GM19240 (cell line): ENCODE measurements around the gene GCSAM.

Experiments used
- DNase-seq: peaks from one replicate; pipeline ENCODE4 v3.0.0; 2011; ENCODE audit warnings: low spot score; ENCODE audit not compliant: insufficient read length

Gene GCSAM

DNA sequence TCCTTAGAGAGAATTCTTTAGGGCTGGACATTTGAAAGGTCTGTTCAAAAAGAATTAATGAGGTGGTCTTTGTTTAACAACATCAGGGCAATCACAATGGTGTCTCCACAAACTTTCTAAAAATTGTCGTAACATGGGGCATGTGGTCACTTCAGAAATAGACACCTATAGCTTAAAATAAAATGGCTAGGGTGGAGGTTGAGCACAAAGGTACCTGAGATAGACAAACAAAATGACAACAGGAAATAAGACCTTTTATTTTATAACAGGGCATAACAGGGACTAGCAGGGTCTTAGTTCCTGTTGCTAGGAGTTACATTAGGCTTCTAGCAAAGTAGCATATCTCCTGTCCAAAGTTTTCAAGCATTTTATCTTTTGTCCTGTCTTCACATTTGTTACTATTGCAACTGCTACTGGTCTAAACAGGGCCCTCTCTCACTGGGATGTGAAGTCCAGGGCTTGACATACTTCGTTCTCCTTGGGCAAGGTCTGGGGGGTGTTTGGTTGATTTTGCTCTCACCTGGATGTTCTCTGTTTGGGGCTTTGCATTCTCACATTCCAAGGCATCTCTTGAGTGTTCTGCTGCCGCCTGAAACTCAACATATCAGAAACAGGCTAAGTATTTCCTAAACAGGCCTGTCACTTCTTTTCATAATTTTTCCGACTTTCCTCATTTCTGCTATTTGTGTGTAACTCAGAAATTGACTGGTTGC is 3.0 kb downstream of the GCSAM start:
- DNase-seq = no peak

- no peak for DNase-seq
Observed at GRCh38 chr3:112128843-112129727, 4.0 kb downstream of the GCSAM start.

DNA sequence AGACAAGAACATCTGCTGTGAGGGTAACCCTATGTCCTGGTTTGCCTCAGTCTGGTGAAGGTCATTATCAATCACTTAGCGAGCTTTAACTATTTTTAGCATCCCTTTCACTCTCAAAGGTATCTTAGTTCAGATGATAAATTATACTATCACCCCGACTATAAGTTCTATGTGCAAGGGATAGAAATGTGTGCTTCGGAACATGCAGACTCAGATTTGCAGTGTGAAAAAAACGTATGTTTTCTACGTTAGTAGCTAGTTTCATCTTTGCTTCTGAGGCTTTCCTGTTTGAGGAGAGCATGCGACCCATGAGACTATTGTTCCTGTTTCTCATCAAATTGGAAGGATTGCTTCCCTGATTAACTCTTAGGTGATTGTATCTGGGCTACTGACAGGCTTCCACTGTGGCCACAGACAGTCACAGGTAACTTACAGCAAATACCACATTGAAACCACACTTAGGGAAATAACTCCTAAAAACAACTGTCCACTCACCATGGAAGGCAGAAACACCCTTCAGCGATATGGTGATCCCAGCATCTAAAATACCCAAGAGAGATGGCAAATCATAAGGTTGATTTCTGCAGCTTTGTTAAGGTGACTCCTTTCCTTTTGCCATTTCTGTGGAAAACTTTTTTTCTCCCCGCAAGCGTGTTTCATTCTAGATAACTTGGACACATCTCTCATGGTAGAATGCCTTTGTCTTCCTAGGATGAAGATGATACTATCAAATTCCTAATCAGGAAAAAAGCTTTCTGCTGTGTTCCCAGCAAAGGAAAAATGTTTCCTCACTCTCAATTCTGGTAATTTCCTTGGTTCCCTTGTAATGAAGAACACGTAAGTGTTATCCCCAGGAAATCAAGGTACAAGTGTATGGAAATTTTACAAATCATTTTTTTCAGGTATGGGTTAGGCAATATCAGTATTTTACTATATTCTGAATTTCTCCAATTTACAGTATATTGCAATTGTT is 5.2 kb downstream of the GCSAM start:
- no peak for DNase-seq

- no peak for DNase-seq
Observed at GRCh38 chr3:112126511-112126911, 6.5 kb downstream of the GCSAM start.

DNA sequence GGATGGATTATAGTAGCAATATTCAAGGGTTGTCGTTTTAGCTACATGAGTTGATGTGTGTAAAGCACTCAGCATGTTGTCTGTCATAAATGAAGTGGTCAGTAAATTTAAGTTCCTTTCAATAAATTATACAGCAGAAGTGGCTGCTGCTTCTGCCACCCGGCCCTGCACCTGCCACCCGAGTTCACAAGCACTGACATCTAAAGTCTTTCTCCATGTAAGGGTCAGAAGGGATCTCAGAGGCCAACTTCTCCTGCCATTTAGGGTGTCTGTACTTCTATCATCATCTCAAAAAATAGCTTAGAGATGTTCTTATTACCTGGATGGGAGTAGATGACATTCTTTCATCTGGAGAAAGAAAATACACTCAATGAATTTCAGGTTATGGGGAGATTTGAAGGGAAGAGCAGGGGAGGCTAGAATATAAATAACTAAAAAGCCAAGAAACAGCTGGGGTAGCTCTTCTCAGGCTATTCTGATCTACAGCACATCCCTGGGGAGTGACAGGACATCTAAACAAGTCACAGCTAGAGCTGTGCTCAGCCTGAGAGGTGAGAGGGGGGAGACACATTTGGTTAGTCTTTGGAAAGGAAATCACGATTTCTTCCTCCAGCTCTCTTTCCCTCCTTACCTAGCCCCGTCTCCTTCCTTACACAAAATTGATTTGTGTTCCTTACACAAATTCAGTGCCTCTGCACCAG is 8.0 kb downstream of the GCSAM start:
- DNase-seq = no peak

DNA sequence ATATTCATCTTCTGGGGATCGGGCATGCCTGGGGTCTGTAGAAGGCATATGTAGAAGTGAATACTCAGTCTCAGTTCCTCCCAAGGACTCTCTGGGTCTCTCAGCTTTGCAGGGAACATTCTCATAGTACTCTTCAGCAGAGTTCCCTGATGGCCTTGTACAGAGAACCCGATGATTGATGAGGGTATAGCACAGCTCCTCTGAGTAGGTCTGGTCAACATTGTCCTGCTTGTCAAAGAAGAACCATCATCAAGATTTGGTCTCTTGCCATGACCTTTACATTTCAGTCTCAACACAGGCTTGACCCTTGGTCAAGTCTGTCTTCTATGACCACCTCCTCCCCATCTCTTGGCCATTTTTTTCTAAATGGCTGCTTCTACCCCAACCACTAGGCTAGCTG is 9.5 kb downstream of the GCSAM start:
- DNase-seq = no peak

DNA sequence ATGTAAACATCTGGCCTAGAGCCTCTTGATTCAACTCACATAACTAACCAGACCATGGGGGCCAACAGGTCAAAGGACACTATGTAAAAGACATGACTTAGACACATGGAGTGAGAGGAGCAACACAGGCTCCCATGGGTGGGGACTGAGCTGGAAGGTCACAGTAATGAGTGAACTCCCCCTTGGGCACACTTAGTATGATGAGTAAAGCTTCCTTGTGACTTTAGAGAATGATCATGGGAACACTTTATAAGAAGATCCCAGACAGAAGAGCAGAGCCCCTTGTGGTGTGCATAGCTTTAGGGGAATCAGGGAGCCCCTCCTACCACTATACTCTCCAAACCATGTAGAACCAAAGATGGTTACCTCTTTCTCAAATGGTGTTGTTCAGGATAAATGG is 10.2 kb downstream of the GCSAM start:
- no peak for DNase-seq

- DNase-seq = no peak
Observed at GRCh38 chr3:112121577-112122547, 11.2 kb downstream of the GCSAM start.

DNA sequence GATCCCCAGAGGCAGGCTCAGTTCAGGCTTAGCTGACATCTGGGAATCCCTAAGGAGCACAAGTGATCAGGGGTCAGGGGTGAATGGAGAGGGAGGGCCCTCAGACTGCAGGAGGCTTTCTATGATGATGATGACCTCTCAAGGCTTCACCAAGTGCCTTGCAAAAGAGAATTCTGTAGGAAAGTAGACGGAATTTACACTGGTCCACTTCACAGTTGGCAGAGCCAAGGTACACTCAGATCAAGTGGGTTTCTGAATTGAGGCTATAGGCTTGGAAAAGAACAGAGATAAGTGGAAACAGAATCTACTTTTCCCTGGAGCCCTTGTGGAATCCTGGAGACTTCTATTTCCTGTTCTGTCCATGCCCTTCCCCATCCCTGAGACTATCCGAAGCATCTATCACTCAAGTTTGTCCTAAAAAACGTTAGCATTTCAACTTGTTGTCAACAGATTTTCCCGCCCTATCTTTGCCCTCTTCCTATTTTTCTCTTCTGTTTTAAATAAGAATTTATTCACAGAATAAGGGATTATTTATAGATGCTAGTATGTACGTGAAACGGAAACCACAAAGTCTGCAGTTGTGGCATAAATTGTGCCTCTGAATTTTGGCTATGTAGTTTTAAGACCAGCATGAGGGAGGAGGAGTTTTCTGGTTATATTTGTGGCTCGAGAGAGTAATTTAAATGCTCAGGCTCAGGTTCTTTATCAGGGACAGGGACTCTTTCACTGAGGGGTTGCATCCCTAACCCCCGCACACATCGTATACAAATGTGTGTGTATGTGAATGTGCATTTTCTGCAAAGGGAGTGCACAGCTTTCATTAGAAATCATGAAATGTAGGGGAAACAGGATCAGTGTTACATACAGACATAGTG is 12.8 kb downstream of the GCSAM start:
- DNase-seq = no peak

- DNase-seq = no peak
Observed at GRCh38 chr3:112117841-112118571, 15.0 kb downstream of the GCSAM start.

DNA sequence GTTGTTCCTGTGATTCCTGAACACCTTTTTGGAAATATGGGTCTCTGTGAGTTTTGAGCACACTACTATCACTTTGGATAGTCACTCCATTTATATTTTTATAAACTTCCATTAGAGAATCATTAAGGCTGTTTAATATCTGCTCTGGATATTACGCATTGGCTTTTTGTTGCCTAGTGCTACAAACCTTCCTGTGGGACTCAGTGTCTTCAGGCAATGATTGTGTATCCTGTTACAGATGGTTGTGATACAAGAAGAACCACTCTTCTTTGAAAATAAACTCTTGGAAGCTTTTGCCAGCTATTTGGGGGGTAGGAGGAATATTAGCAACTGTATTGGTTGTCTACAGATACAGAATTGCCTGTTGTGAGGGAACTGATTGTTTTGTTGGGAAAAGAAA is 15.6 kb downstream of the GCSAM start:
- no peak for DNase-seq

- no peak for DNase-seq
Observed at GRCh38 chr3:112116748-112117186, 16.3 kb downstream of the GCSAM start.

DNA sequence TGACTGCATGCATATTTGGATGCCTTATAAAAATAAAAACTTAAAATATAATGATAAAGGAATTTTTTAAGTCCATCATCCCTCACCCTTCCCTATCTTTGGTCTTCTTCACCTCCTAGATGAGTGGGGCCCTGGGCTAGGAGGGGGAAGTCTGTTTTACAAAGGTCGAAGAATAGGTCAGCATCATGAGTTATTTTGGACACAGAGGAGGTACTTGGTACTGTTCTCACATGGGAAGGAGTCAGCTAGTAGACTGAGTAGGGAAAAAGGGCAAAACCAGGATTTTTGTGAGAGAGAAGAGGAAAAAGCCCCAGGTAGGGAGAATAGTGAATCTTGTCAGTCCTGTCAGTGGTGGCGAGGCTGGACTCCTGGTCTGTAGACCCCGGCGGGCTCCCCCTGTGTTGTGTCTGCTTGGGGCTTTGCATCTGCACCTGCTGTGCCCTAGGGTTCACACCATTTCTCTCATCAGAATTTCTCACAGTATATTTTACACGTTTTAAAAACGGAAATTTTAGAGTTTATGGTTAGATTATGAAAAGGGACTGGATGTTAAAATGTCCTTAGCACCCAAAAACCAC is 17.2 kb downstream of the GCSAM start:
- DNase-seq = no peak

DNA sequence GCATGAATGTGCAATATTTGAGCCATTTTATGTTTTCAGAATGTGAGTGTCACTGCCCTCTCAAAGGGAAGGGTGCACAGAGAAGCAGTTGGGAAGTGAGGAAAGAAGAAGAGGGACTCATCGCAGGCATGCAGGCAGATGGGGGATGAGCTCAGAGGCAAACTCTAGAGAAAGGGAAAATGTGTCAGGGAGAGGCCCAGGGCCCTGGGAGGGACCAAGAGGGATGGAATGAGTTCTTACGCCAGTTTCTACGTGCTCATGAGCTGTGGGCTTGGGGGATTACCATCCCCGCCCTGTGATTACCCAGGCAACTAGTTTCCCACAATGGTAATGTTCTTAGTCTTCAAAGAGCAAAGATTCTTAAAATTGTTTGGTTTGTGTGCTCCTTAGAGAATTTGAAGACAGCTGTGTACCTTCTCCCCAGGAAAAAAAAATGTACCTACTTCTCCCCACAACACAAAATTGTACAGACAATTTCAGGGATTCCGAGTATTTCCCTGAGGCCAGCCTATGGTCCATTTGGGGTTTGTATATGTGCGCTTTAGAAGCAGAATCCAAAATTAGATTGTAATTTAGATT is 17.8 kb downstream of the GCSAM start:
- DNase-seq = no peak

GRCh38 chr3:112114576-112115160 is 18.4 kb downstream of the GCSAM start:
- DNase-seq = no peak

DNA sequence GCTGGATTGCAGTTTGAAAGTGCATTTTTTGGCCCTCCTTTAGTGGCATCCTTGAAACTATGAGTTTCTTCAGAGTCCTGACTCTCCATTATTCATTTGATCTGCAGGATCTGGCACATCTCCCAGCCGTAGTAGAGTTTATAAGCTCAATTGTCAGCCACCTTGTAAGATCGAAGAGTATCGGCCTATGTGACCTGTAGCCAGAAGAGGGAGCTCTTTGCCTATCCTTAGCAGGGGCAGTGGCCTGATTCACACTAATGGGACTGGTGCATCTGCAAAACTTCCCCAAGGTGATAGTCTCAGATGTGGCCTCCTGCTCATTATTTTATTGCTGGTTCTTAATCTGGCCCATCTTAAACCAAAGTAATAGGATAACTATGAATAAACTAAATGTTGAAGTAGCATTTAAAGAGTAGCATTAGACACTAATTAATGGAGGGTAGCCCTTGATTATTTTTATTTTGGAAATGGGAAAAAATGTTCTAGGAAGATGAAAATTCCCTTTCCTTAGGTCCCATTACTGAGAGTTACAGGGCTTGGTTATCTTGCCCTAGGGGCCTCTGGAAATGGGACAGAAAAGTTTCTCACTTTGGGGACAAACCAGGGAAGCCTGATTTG is 21.2 kb downstream of the GCSAM start:
- DNase-seq = peak; percentile 37

DNA sequence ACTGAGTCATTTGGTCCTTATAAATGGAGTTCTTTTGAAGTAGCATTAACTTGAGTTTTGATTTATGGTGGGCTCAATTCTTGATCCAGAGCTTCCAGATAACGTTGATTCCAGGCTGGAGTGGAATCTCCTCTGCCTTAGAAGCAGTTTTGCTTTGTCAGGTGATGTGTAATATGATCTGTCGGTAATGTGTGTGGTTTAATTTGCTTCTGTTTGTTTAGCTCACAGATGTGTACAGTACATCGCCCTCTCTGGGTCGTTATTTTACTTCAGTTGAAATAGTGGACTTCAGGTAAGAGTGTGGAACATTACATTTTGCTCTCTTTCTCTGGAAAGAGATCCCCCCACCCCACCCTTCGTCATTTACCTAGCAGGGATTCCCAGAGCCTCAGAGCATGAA is 23.7 kb downstream of the GCSAM start:
- no peak for DNase-seq
